Mesendoderm (in vitro differentiated cells): ENCODE results near the gene AGBL2.
A peak's percentile ranks its signal among the peaks of the same experiment; 100 is the strongest.
"Not testable (repeated sequence)": the region's sequence is repeated elsewhere in the genome, so short reads cannot be mapped to it uniquely, and the experiment has no call there.

Experiments used
- DNase-seq: peaks from one replicate; pipeline ENCODE4 v3.0.0; 2013
- H2AK5ac ChIP-seq: 2 replicates; pipeline ENCODE4 v1.6.1; 2013; ENCODE audit warnings: low read length, inconsistent platforms
- H2BK120ac ChIP-seq: 2 replicates; pipeline ENCODE4 v1.6.1; 2013; ENCODE audit warnings: low read depth, mild to moderate bottlenecking, low read length, moderate library complexity, mixed read lengths
- H2BK15ac ChIP-seq: replicated peaks from 2 replicates; pipeline ENCODE4 v1.6.1; 2013; ENCODE audit warnings: low read depth, mild to moderate bottlenecking, moderate library complexity
- H2BK5ac ChIP-seq: 2 replicates; pipeline ENCODE4 v1.6.1; 2013; ENCODE audit warnings: low read length, inconsistent platforms
- H3K18ac ChIP-seq: 2 replicates; pipeline ENCODE4 v1.6.1; 2013; ENCODE audit warnings: mild to moderate bottlenecking, low read length, mixed read lengths
- H3K23ac ChIP-seq: one replicate; pipeline ENCODE4 v1.6.1; 2013; ENCODE audit warnings: low read length
- H3K27ac ChIP-seq: 2 replicates; pipeline ENCODE4 v1.5.1; 2013; ENCODE audit warnings: low read depth, mild to moderate bottlenecking, inconsistent platforms, low read length, moderate library complexity
- H3K27me3 ChIP-seq: 2 replicates; pipeline ENCODE4 v1.6.1; 2013; ENCODE audit warnings: low read length, control low read depth, mild to moderate bottlenecking, inconsistent platforms; ENCODE audit not compliant: insufficient read depth, poor library complexity
- H3K36me3 ChIP-seq: 2 replicates; pipeline ENCODE4 v1.6.1; 2013; ENCODE audit warnings: low read length, inconsistent platforms; ENCODE audit not compliant: control insufficient read depth, insufficient read depth
- H3K4ac ChIP-seq: one replicate; pipeline ENCODE4 v1.6.1; 2013; ENCODE audit warnings: low read depth, mild to moderate bottlenecking, low read length, moderate library complexity
- H3K4me1 ChIP-seq: 2 replicates; pipeline ENCODE4 v1.6.1; 2013; ENCODE audit warnings: low read depth, low read length, inconsistent platforms; ENCODE audit not compliant: control insufficient read depth
- H3K4me2 ChIP-seq: 2 replicates; pipeline ENCODE4 v1.6.1; 2013; ENCODE audit warnings: low read length
- H3K4me3 ChIP-seq: 2 replicates; pipeline ENCODE4 v1.5.1; 2013; ENCODE audit warnings: mild to moderate bottlenecking, low read length
- H3K56ac ChIP-seq: one replicate; pipeline ENCODE4 v1.6.1; 2013; ENCODE audit warnings: low read length
- H3K79me1 ChIP-seq: 2 replicates; pipeline ENCODE4 v1.6.1; 2013; ENCODE audit warnings: low read length, inconsistent platforms
- H3K79me2 ChIP-seq: 2 replicates; pipeline ENCODE4 v1.6.1; 2013; ENCODE audit warnings: mild to moderate bottlenecking, low read length; ENCODE audit not compliant: control insufficient read depth, insufficient read depth
- H3K9ac ChIP-seq: 2 replicates; pipeline ENCODE4 v1.6.1; 2013; ENCODE audit warnings: low read length, inconsistent platforms
- H4K5ac ChIP-seq: one replicate; pipeline ENCODE4 v1.6.1; 2013; ENCODE audit warnings: low read length
- H4K8ac ChIP-seq: one replicate; pipeline ENCODE4 v1.6.1; 2013; ENCODE audit warnings: low read depth, mild to moderate bottlenecking, control low read depth, low read length, moderate library complexity
- WGBS: extraction: QIAGEN DNeasy Blood & Tissue Kit; methylation state at CpG from one replicate; pipeline ENCODE4 v1.1.7; 2013; ENCODE audit warnings: low lambda C conversion rate, missing lambda C conversion rate; ENCODE audit not compliant: insufficient coverage; ENCODE audit errors: extremely low coverage; 5-methylcytosine and 5-hydroxymethylcytosine counted together

Gene AGBL2

DNA sequence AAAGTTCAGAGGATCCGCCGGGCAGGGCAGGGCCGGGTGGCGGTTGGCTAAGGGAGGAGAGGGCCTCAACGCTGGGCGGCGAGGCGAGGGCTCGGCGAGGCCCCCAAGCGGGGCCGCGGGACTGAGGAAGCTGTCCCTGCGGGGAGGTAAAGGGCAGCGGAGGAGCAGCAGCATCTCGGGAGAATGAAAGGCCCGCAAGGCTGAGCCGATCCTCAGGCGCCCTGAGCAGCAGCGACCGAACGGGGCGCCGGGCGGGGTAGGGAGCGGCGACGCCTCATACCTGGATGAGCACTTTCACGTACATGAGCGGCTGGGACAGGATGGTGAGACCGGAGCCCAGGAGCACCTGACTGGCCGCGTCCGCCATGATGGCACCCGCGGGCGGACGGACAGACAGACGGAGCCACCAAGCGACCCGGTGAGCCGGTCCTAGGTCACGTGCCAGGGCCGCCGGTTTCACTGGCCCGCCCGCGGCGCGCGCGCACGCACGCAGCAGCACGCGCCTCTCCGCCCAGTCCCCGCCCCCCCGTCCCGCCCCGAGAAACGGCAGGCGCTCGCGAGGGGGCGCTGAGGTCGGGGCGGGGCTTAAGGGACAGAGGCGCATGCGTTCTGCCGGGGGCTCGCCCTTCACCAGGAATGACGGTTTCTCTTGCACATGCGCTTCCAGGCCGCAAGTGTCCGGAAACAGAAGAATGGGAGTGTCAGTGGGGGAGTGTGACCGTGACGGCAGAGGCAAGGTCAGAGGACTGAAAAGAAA is 72.9 kb downstream of the AGBL2 start, which contains the start of gene MTCH2:
MTCH2 (minus strand) TSS at position 461 of the 757 bp plus-strand sequence; CDS start at position 367, 94 bp downstream.
- DNase-seq, result peak; percentile 98
- Histone ChIP-seq H3K4ac (peak within 1 kb of the TSS; percentile 6), H4K8ac (no peak within 1 kb of the TSS), H3K79me1 (peaks cover 2% of the 10 kb centered on the region), H3K27ac (peak within 1 kb of the TSS; percentile 92), H2BK5ac (no peak within 1 kb of the TSS), H3K27me3 (no peaks in the 10 kb centered on the region), H3K56ac (peak within 1 kb of the TSS; percentile 95), H3K4me2 (peak within 1 kb of the TSS; percentile 84), H2BK15ac (no peak within 1 kb of the TSS), H3K79me2 (peaks cover 2% of the 10 kb centered on the region), H3K4me3 (peak within 1 kb of the TSS; percentile 70), H3K18ac (peak within 1 kb of the TSS; percentile 9), H4K5ac (no peak within 1 kb of the TSS), H2AK5ac (peak within 1 kb of the TSS; percentile 69), H2BK120ac (no peak within 1 kb of the TSS), H3K9ac (peak within 1 kb of the TSS; percentile 81), H3K36me3 (no peaks in the 10 kb centered on the region), H3K4me1 (peaks cover 1% of the 10 kb centered on the region), H3K23ac (peak within 1 kb of the TSS; percentile 50)
- WGBS, result no CpG with 5 or more reads among the region's 78 CpGs

DNA sequence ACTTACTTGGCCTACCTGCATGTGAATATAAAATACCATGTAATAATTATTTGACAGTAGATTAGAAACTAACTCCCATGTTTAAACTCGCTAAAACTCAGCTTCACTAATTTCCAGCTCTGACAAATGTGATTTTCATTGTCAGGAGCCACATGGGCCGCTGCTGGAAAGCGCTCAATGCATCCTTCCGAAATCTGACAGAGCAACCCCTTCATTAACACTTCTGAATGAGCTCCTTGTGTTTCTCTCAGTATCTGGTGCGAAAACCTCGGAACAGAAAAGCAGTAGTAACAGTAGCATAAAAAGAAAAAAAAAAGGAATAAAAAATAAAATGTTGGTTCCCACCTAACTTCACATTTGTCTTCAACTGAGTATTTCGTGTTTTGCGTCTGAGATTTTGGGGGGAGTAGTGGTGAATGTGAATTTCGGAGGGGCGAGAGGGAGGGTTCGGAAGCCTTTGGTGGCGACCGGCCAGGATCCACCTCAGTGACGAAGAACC is 73.5 kb downstream of the AGBL2 start:
- no peak overlapping the region for H4K5ac ChIP-seq
- H3K4me2 ChIP-seq, result peak overlapping the region; percentile 84
- peaks cover 2% of the 10 kb centered on the region for H3K79me2 ChIP-seq
- H3K56ac ChIP-seq, result peak overlapping the region; percentile 95
- H3K27me3 ChIP-seq, result no peaks in the 10 kb centered on the region
- no CpG with 5 or more reads among the region's 14 CpGs for WGBS
- peak overlapping the region; percentile 92 for H3K27ac ChIP-seq
- peak; percentile 23 for DNase-seq
- H3K23ac ChIP-seq, result peak overlapping the region; percentile 50
- no peak overlapping the region for H2AK5ac ChIP-seq
- H2BK120ac ChIP-seq, result no peak overlapping the region
- H3K4me3 ChIP-seq, result peak overlapping the region; percentile 70
- no peaks in the 10 kb centered on the region for H3K36me3 ChIP-seq
- H2BK15ac ChIP-seq, result no peak overlapping the region
- peaks cover 2% of the 10 kb centered on the region for H3K79me1 ChIP-seq
- H3K9ac ChIP-seq, result peak overlapping the region; percentile 81
- no peak overlapping the region for H2BK5ac ChIP-seq
- no peak overlapping the region for H4K8ac ChIP-seq
- peaks cover 1% of the 10 kb centered on the region for H3K4me1 ChIP-seq
- peak overlapping the region; percentile 9 for H3K18ac ChIP-seq
- H3K4ac ChIP-seq, result peak overlapping the region; percentile 6

DNA sequence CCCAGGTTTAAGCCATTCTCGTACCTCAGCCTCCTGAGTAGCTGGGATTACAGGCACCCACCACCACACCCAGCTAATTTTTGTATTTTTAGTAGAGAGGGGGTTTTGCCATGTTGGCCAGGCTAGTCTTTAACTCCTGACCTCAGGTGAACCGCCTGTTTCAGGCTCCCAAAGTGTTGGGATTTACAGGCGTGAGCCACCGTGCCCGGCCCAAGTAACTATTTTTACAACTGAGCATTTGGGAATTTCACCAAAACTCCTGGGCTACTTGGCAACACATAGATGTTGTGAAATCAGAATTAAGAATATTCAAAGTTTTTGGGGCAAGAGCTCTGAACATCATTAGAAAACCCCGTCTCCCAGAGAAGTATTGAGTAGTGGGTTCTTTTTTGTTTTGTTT is 74.7 kb downstream of the AGBL2 start:
- not testable (repeated sequence) for DNase-seq, H2AK5ac ChIP-seq, H3K27ac ChIP-seq, H3K56ac ChIP-seq, H3K36me3 ChIP-seq, H3K4me2 ChIP-seq, H3K79me1 ChIP-seq, H3K4me3 ChIP-seq, H4K5ac ChIP-seq, H3K23ac ChIP-seq, H3K27me3 ChIP-seq, H3K4ac ChIP-seq, H3K79me2 ChIP-seq, H2BK120ac ChIP-seq, H2BK5ac ChIP-seq, H3K18ac ChIP-seq, H4K8ac ChIP-seq, H3K9ac ChIP-seq, H2BK15ac ChIP-seq, H3K4me1 ChIP-seq
- WGBS, result no CpG with 5 or more reads among the region's 6 CpGs

DNA sequence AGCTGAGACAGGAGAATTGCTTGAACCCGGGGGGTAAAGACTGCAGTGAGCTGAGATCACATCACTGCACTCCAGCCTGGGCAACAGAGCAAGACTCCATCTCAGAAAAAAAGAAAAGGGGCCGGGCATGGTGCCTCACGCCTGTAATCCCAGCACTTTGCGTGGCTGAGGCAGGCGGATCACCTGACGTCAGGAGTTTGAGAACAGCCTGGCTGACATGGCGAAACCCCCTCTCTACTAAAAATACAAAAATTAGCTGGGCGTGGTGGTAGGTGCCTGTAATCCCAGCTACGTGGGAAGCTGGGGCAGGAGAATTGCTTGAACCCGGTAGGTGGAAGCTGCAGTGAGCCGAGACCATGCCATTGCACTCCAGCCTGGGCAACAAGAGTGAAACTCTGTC is 78.8 kb downstream of the AGBL2 start:
- H3K4me1 ChIP-seq, H3K23ac ChIP-seq, DNase-seq, H3K79me2 ChIP-seq, H3K9ac ChIP-seq, H3K27ac ChIP-seq, H2BK5ac ChIP-seq, H4K8ac ChIP-seq, H3K79me1 ChIP-seq, H3K27me3 ChIP-seq, H2BK120ac ChIP-seq, H3K4me2 ChIP-seq, H3K4ac ChIP-seq, H3K18ac ChIP-seq, H3K4me3 ChIP-seq, H2BK15ac ChIP-seq, H2AK5ac ChIP-seq, H4K5ac ChIP-seq, H3K36me3 ChIP-seq, H3K56ac ChIP-seq: not testable (repeated sequence)
- no CpG with 5 or more reads among the region's 11 CpGs for WGBS

DNA sequence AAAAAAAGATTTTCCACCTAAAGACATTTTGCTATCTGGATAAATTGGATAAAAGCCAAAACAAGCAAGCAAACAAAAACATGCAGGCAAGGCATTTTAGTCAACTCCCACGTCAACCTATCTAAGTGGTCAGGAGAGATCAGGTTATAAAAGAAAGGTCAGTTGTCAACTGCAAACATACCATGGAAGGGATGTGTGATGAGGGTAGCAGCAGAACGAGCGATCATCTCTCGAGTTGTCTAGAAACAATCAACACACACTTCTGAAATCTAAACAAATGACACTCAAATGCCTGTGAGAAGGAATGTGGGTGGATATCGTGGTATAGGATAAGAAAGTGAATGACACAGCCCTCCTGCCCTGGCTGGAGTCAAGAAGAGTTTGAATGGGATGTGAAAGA is 83.7 kb downstream of the AGBL2 start:
- H3K23ac ChIP-seq, result no peak overlapping the region
- no peaks in the 10 kb centered on the region for H3K79me2 ChIP-seq
- no CpG with 5 or more reads among the region's 5 CpGs for WGBS
- no peaks in the 10 kb centered on the region for H3K27me3 ChIP-seq
- DNase-seq, result no peak
- no peaks in the 10 kb centered on the region for H3K4me1 ChIP-seq
- H2BK5ac ChIP-seq, result no peak overlapping the region
- H2BK15ac ChIP-seq, result no peak overlapping the region
- no peak overlapping the region for H2AK5ac ChIP-seq
- H3K36me3 ChIP-seq, result peaks cover 3% of the 10 kb centered on the region
- H3K4me2 ChIP-seq, result no peak overlapping the region
- no peak overlapping the region for H3K4ac ChIP-seq
- no peak overlapping the region for H3K56ac ChIP-seq
- H3K79me1 ChIP-seq, result no peaks in the 10 kb centered on the region
- no peak overlapping the region for H4K8ac ChIP-seq
- no peak overlapping the region for H3K4me3 ChIP-seq
- no peak overlapping the region for H3K9ac ChIP-seq
- H3K27ac ChIP-seq, result no peak overlapping the region
- no peak overlapping the region for H4K5ac ChIP-seq
- H3K18ac ChIP-seq, result no peak overlapping the region
- H2BK120ac ChIP-seq, result no peak overlapping the region
